H4 (cell line): Measurements from ENCODE around the gene GSG1L2. TPM values are rescaled to one million over a fixed set of nuclear protein-coding genes. Genes with fewer than 3 reads are reported as not detected.

Source experiments
- DNase-seq: peaks from one replicate; pipeline ENCODE4 v3.0.0-alpha.2; 2015; ENCODE audit warnings: low spot score
- total RNA-seq: library from RNA; depleted of rRNA; stranded (reverse); fragments of >200 nt; shearing (Covaris generic); gene quantifications from 2 replicates; pipeline ENCODE4 v1.2.3, GENCODE V29; 2014

The GSG1L2 gene
- total RNA-seq, 1 experiment from 2014 or later: not detected

DNA sequence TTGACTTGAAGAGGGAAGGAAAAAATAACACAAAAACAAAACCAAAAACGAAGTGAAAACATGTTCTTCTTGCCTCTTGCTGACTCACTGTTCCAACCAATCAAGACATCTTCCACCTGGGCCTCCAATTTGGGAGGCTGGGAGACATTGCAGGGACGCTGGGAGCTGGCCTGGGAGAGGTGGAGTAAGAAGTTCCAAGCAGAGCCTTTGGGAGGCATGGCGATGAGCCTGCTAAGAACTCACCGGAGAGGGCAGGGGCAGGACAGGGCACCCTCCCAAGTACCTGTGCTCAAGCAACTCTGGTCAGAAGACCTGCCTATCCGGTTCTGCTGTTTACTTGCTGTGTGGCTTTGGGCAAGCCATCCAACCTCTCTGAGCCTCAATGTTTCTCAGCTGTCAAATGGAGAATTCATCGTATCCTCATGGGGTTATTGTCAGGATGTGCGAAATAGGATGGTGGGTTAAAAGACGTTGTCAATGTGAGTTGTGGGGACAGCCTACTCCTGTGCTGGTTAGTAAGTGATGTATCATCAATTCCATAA lies 3.0 kb upstream of the GSG1L2 start:
- DNase-seq: no peak

GRCh38 chr17:9824094-9824493 lies 2.2 kb upstream of the GSG1L2 start:
- no peak for DNase-seq

GRCh38 chr17:9820448-9820847 lies 1.4 kb downstream of the GSG1L2 start:
- no peak for DNase-seq

GRCh38 chr17:9818760-9819159 lies 3.1 kb downstream of the GSG1L2 start:
- no peak for DNase-seq

GRCh38 chr17:9817086-9817485 lies 4.8 kb downstream of the GSG1L2 start:
- DNase-seq: peak; percentile 40

DNA sequence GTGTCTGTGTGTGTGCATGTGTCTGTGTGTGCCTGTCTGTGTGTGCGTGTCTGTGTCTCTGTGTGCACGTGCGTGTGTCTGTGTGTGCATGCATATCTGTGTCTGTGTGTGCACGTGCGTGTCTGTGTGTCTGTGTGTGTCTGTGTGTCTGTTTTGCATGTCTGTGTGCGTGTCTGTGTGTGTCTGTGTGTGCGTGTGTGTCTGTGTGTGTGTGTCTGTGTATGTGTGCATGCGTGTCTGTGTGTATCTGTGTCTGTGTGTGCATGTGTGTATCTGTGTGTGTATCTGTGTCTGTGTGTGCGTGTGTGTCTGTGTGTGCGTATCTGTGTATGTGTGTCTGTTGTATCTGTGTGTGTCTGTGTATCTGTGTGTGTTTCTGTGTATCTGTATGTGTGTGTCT lies 5.4 kb downstream of the GSG1L2 start:
- DNase-seq: no peak

DNA sequence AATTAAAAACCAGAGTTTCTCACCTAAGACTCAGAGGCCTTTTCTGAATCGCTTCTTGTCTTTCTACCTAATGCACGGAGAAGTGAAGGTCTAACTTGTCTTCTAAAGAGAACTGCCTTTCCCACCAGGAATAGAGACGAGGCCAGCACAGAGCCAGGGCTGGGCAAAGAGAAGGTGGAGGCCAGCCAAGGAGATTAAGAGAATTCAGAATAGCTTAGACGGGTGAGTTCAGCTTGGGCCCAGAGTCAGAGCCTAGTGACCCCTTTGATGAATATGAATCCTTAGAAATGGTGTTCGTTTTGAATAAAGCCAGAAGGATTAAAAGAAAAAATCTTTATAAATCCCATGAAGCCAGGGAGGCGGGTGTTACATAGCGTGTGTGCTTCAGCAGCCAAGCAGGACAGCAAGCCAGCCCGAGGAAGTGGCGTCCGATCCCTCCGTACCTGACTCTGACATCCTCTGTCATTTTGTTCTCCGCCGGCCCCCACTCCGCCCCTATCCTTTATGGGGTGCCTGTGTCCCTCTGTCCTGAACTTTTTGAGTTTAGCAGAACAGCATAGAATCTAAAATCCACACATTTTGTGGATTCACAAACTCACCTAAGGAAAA lies 7.4 kb downstream of the GSG1L2 start:
- no peak for DNase-seq

DNA sequence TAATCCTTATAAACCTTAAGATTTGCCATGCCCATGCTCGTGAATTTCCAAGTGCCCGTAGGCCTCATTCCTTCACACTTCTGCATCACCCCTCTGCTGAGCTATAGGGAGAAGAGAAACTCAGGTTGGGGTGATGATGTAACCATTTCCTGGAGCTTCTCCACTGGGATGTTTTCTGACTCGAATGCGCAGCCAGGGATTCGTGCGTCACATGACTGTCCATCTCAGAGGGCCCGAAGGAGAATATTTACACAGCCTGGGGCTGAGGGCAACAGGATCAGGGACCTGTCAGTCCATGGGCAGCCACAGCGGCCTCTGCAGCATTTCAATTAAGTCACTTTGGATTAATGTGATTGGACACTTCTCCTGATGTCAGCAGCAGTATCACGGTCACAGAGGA lies 8.7 kb downstream of the GSG1L2 start:
- DNase-seq: no peak

GRCh38 chr17:9811537-9811936 lies 10.3 kb downstream of the GSG1L2 start:
- no peak for DNase-seq

GRCh38 chr17:9811086-9811485 lies 10.8 kb downstream of the GSG1L2 start:
- no peak for DNase-seq

DNA sequence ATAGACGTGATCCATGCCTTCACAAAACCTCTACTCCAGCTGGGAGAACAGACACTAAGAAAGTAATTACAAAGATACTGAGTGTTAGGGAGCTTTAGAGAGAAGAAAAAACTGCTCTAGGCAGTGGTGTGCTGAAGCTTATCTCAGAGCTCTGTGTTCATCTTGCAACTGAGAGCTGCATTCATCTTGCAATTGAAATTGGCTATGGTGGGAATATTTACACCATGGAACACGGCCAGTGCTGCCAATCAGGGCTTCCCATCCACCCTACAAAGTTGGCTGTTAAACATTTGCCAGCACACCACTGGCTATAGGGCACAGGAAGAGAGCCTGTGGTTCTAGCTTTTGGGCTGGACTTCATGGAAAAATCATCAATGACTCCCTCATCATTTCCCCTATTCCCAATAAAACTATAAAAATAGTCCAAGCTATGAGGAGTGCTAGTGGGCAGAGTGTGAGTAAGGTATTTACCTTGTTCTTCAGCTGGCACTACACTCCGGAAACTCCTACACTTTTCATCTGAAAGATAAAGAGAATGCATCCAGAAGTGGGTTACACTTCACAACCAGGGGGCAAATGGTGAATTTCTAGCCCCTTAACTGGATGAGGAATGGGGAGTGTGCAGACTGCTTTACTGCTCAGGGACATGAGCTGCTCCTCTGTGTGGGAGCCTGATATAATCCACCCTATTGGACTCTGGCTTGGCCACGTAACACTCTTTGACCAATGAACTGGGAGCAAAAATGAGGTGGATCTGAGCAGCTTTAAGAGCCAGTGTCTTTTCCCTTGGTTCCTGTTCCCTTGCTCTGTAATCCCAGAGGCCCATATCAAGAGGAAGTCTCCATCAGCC lies 11.6 kb downstream of the GSG1L2 start:
- no peak for DNase-seq

- DNase-seq: no peak
Measured at GRCh38 chr17:9809409-9809808, 12.5 kb downstream of the GSG1L2 start.

GRCh38 chr17:9806699-9807098 lies 15.2 kb downstream of the GSG1L2 start:
- DNase-seq: no peak

DNA sequence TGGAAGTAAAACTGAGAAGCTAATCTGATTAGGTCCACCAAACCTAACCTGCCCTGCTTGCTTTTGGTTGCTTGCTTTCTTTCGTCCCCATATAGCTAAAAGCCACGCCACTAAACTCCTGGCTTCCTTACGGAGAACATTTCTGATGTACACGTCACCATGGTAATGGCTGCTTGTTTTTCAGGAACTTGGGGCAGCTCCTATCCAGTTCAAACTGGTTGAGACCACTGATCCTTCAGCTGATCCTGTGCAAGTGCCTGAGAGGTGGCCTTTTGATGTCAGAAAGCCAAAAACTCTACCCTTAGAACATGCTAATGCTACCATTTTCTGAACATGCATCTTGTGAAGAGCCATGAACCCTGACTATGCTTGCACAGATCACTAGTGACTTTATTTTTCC lies 16.1 kb downstream of the GSG1L2 start:
- DNase-seq: no peak

DNA sequence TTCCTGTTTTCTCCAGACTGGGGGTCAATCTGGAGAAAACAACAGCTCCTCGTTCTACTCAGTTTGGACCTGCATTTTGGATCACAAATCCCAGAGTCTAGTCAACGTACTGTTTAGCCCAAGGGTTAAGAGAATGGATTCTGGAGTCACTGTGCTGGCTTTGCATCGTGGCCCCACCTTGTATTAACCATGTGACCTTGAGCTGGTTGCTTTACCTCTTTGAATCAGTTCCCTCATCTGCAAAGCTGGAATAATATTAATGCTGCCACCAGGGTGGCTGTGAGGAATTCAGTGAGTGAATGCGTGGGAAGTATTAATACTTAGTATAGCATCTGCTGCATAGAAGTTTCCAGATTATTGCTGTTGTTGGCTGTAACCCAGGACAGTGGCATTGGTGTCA lies 19.2 kb downstream of the GSG1L2 start:
- no peak for DNase-seq

DNA sequence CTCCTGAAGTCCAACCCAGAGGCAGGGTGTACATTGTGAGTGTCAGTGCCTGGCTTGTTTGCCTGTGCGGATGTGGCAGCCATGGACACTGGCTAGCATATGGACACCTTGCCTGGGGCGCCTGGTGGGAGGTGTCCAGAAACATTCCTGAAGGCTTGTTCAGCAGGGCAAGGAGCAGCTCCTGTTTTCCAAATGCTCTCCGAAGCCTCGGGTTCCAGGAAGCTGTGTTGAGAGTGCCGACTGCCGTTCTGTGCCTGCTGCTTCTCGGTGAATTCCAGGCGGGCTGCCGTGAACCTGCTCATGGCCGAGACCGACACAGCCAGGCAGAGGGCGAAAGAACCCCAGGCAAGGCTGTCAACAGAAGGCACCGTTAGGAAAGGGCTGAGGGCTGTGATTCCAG lies 19.6 kb downstream of the GSG1L2 start:
- DNase-seq: peak; percentile 28

GRCh38 chr17:9801505-9801904 lies 20.4 kb downstream of the GSG1L2 start:
- no peak for DNase-seq

- DNase-seq: no peak
Measured at GRCh38 chr17:9798724-9799123, 23.2 kb downstream of the GSG1L2 start.

- no peak for DNase-seq
Measured at GRCh38 chr17:9798008-9798407, 23.9 kb downstream of the GSG1L2 start.

GRCh38 chr17:9792181-9792840 lies 29.6 kb downstream of the GSG1L2 start:
- no peak for DNase-seq

DNA sequence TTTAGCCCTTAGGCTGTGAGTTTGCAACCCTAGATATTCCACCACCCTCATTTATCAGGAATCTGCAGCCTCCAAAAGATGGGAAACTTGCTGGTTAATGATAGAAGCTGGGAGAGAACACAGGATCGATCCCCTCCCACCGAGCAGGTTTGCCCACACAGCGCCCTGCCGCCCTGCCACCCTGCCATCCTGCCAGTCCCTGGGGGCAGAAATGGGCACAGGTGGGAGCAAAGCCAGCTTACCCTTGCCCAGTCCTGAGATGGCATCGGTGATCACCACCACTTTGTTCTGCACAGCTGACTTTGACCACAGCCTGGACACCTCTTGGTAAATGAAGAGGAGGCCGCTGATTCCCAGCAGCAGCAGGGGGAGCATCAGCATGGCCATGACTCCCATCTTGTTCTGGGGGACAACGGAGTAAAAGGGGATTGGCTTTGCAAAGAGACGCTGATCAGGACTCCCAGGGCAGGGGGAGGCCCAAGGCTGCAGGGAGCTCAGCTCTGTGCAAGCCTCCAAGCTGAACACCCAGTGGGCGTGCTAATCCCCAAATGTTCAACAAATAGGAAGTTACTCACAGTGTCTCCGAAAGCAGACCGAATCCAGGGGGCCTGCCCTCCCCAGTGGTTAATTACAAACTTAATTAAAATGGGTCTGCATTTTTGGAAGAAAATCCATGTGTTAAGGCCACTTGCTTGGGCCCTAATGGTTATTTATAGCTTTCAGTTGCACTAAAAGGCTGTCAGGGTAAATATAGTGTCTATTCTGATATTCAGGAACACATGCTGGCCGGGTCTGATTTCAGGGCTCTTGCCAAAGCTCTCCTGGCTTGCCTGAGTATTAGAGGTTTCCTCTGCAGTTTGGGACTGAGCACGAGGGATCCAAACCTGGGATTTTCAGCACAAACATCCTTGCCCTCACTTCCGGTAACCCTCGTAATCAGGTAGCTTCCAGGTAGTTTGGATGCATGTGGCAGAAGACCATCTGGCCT lies 30.7 kb downstream of the GSG1L2 start, which contains the start of gene DHRS7C:
DHRS7C (minus strand) TSS at position 704 of the 988 bp plus-strand sequence; CDS start at position 396, 308 bp downstream.
- DNase-seq: no peak
